UCSD-AML1 (cell line): ENCODE results near the gene OPCML.

Source experiments
- DNase-seq: peaks from one replicate; lab custom pipeline; 2025; ENCODE audit not compliant: unreplicated experiment; lab: John Stamatoyannopoulos, UW

The OPCML gene

GRCh38 chr11:133302056-133302455, 230.2 kb downstream of the OPCML start:
- no peak for DNase-seq

GRCh38 chr11:133300666-133301065, 231.6 kb downstream of the OPCML start:
- DNase-seq, result no peak

GRCh38 chr11:133291780-133292179, 240.5 kb downstream of the OPCML start:
- no peak for DNase-seq

GRCh38 chr11:133285359-133285758, 246.9 kb downstream of the OPCML start:
- DNase-seq, result no peak

GRCh38 chr11:133284156-133284555, 248.1 kb downstream of the OPCML start:
- DNase-seq, result no peak

- no peak for DNase-seq
Observed at GRCh38 chr11:133277886-133278285, 254.4 kb downstream of the OPCML start.

- no peak for DNase-seq
Observed at GRCh38 chr11:133271871-133272776, 260.2 kb downstream of the OPCML start.

GRCh38 chr11:133271206-133271605, 261.1 kb downstream of the OPCML start:
- DNase-seq, result no peak

- DNase-seq, result no peak
Observed at GRCh38 chr11:133269267-133269666, 263.0 kb downstream of the OPCML start.

GRCh38 chr11:133266986-133267385, 265.3 kb downstream of the OPCML start:
- no peak for DNase-seq

GRCh38 chr11:133265530-133266035, 266.7 kb downstream of the OPCML start:
- DNase-seq, result no peak

- no peak for DNase-seq
Observed at GRCh38 chr11:133263332-133263731, 269.0 kb downstream of the OPCML start.

- no peak for DNase-seq
Observed at GRCh38 chr11:133258751-133259150, 273.6 kb downstream of the OPCML start.

GRCh38 chr11:133254601-133255000, 277.7 kb downstream of the OPCML start:
- no peak for DNase-seq

GRCh38 chr11:133253570-133253969, 278.7 kb downstream of the OPCML start:
- DNase-seq, result no peak

- no peak for DNase-seq
Observed at GRCh38 chr11:133251841-133252240, 280.5 kb downstream of the OPCML start.

GRCh38 chr11:133249530-133249929, 282.8 kb downstream of the OPCML start:
- DNase-seq, result no peak

GRCh38 chr11:133249065-133249464, 283.2 kb downstream of the OPCML start:
- DNase-seq, result no peak

- no peak for DNase-seq
Observed at GRCh38 chr11:133243832-133244231, 288.5 kb downstream of the OPCML start.

- DNase-seq, result no peak
Observed at GRCh38 chr11:133240908-133241655, 291.2 kb downstream of the OPCML start.

- DNase-seq, result no peak
Observed at GRCh38 chr11:133239575-133239974, 292.7 kb downstream of the OPCML start.

GRCh38 chr11:133238495-133238894, 293.8 kb downstream of the OPCML start:
- no peak for DNase-seq
